WTC11 (cell line): ENCODE results near the gene PPP1R10. TPM values are rescaled to one million over a fixed set of nuclear protein-coding genes. Genes with fewer than 3 reads are reported as not detected.

Experiments used
- AR ChIP-seq: fragments of 250-450 bp; sonication (Bioruptor Pico); IDR thresholded peaks from 2 replicates; pipeline ENCODE4 v1.9.0; 2021; ENCODE audit warnings: mild to moderate bottlenecking
- ATF2 ChIP-seq: sonication (generic); formaldehyde crosslinking; IDR thresholded peaks from 2 replicates; pipeline ENCODE4 v1.8.1; 2022; ENCODE audit warnings: low read depth, missing genetic modification reagents, borderline replicate concordance
- E2F1 ChIP-seq: sonication (generic); formaldehyde crosslinking; IDR thresholded peaks from 2 replicates; pipeline ENCODE4 v1.8.0; 2022; ENCODE audit warnings: mild to moderate bottlenecking, missing genetic modification reagents
- ETV6 ChIP-seq: sonication (generic); formaldehyde crosslinking; IDR thresholded peaks from 2 replicates; pipeline ENCODE4 v1.8.1; 2022; ENCODE audit warnings: mild to moderate bottlenecking, missing genetic modification reagents
- FOXJ3 ChIP-seq: sonication (generic); formaldehyde crosslinking; IDR thresholded peaks from 2 replicates; pipeline ENCODE4 v1.9.0; 2021; ENCODE audit warnings: missing genetic modification reagents, mild to moderate bottlenecking, borderline replicate concordance
- FOXP4 ChIP-seq: sonication (generic); formaldehyde crosslinking; IDR thresholded peaks from 2 replicates; pipeline ENCODE4 v1.8.0; 2022; ENCODE audit warnings: mild to moderate bottlenecking, missing genetic modification reagents
- IRF1 ChIP-seq: sonication (generic); formaldehyde crosslinking; IDR thresholded peaks from 2 replicates; pipeline ENCODE4 v1.8.0; 2023; ENCODE audit warnings: missing genetic modification reagents
- JAZF1 ChIP-seq: fragments of 250-450 bp; sonication (Bioruptor Pico); IDR thresholded peaks from 2 replicates; pipeline ENCODE4 v1.9.0; 2021; ENCODE audit warnings: moderate library complexity, mild to moderate bottlenecking, inconsistent platforms
- MAX ChIP-seq: sonication (generic); formaldehyde crosslinking; IDR thresholded peaks from 2 replicates; pipeline ENCODE4 v1.8.0; 2022; ENCODE audit warnings: mild to moderate bottlenecking, missing genetic modification reagents
- MLX ChIP-seq: sonication (generic); formaldehyde crosslinking; IDR thresholded peaks from 2 replicates; pipeline ENCODE4 v1.8.1; 2023; ENCODE audit warnings: mild to moderate bottlenecking, missing genetic modification reagents, moderate library complexity
- MXD4 ChIP-seq: fragments of 250-450 bp; sonication (Bioruptor Pico); IDR thresholded peaks from 2 replicates; pipeline ENCODE4 v1.8.0; 2021; ENCODE audit warnings: mild to moderate bottlenecking, moderate library complexity, borderline replicate concordance
- MYBL2 ChIP-seq: sonication (generic); formaldehyde crosslinking; IDR thresholded peaks from 2 replicates; pipeline ENCODE4 v1.8.1; 2023; ENCODE audit warnings: mild to moderate bottlenecking, moderate library complexity, missing genetic modification reagents
- NFATC4 ChIP-seq: fragments of 250-450 bp; sonication (Bioruptor Pico); IDR thresholded peaks from 2 replicates; pipeline ENCODE4 v1.9.0; 2021; ENCODE audit warnings: mild to moderate bottlenecking
- NFYB ChIP-seq: sonication (generic); formaldehyde crosslinking; conservative IDR thresholded peaks from 2 replicates; pipeline ENCODE4 v1.8.0; 2022; ENCODE audit warnings: low read depth, missing genetic modification reagents
- SP1 ChIP-seq: sonication (generic); formaldehyde crosslinking; conservative IDR thresholded peaks from 2 replicates; pipeline ENCODE4 v1.8.1; 2022; ENCODE audit warnings: missing genetic modification reagents
- USF1 ChIP-seq: sonication (generic); formaldehyde crosslinking; IDR thresholded peaks from 2 replicates; pipeline ENCODE4 v1.8.0; 2022; ENCODE audit warnings: mild to moderate bottlenecking, missing genetic modification reagents
- USF2 ChIP-seq: sonication (generic); formaldehyde crosslinking; IDR thresholded peaks from 2 replicates; pipeline ENCODE4 v1.8.1; 2023; ENCODE audit warnings: mild to moderate bottlenecking, missing genetic modification reagents, moderate library complexity
- ZNF232 ChIP-seq: sonication (generic); formaldehyde crosslinking; IDR thresholded peaks from 2 replicates; pipeline ENCODE4 v1.8.0; 2022; ENCODE audit warnings: mild to moderate bottlenecking, missing genetic modification reagents
- ZNF263 ChIP-seq: sonication (generic); formaldehyde crosslinking; IDR thresholded peaks from 2 replicates; pipeline ENCODE4 v1.8.1; 2022; ENCODE audit warnings: low read depth, mild to moderate bottlenecking, moderate library complexity, missing genetic modification reagents
- ZNF532 ChIP-seq: fragments of 250-450 bp; sonication (Bioruptor Pico); IDR thresholded peaks from 2 replicates; pipeline ENCODE4 v1.9.0; 2021; ENCODE audit warnings: mild to moderate bottlenecking, borderline replicate concordance
- total RNA-seq: library from RNA; stranded (reverse); gene quantifications from 3 replicates; pipeline ENCODE4 v1.2.3, GENCODE V29; 2021

Gene PPP1R10
- total RNA-seq, 1 experiment from 2014 or later: 83.1 TPM

- TF ChIP-seq USF2 (peak; percentile 81), ZNF232 (peak; percentile 43; the same call in 1 of the 2 replicates), IRF1 (CRISPR knock-in tag) (peak; percentile 81), ZNF532 (no peak), JAZF1 (CRISPR knock-in tag) (no peak), FOXJ3 (CRISPR knock-in tag) (no peak), E2F1 (CRISPR knock-in tag) (0 out of 2 replicates have a peak, but pooled peaks have one; percentile 10), ZNF263 (0 out of 2 replicates have a peak, but pooled peaks have one; percentile 43), USF1 (CRISPR knock-in tag) (peak; percentile 77), NFYB (CRISPR knock-in tag) (no peak), MXD4 (no peak), FOXP4 (CRISPR knock-in tag) (peak; percentile 96), MYBL2 (CRISPR knock-in tag) (peak; percentile 20; the same call in 1 of the 2 replicates), MLX (CRISPR knock-in tag) (no peak), AR (CRISPR knock-in tag) (no peak), SP1 (CRISPR knock-in tag) (peak; percentile 88), NFATC4 (no peak), ATF2 (CRISPR knock-in tag) (no peak), ETV6 (CRISPR knock-in tag) (peak; percentile 89), MAX (CRISPR knock-in tag) (peak; percentile 98)
Observed at GRCh38 chr6:30571075-30571761, 45.8 kb downstream of the PPP1R10 start, which contains the start of gene ABCF1 (continued).
